22Rv1 (cell line): Measurements from ENCODE around the gene DNAJC13.

Experiments
- CTCF ChIP-seq: fragments of 450-650 bp; IDR thresholded peaks from 2 replicates; pipeline ENCODE4 v1.5.1; 2017; ENCODE audit warnings: mild to moderate bottlenecking
- ZFX ChIP-seq: fragments of 450-650 bp; IDR thresholded peaks from 2 replicates; pipeline ENCODE4 v1.6.1; 2017; ENCODE audit warnings: antibody characterized with exemption, borderline replicate concordance

GRCh38 chr3:132405188-132405587, 12.1 kb upstream of the DNAJC13 start:
- TF ChIP-seq CTCF (no peak), ZFX (no peak)
